IPS-15b (cell line): ENCODE measurements around the gene DAGLB.
"Not testable (repeated sequence)": the region's sequence is repeated elsewhere in the genome, so short reads cannot be mapped to it uniquely, and the experiment has no call there.

Source experiments
- H3K27me3 ChIP-seq: one replicate; pipeline ENCODE4 v1.6.1; 2013; ENCODE audit warnings: low read length; ENCODE audit not compliant: control insufficient read depth, insufficient read depth
- H3K36me3 ChIP-seq: one replicate; pipeline ENCODE4 v1.6.1; 2013; ENCODE audit warnings: low read length; ENCODE audit not compliant: control insufficient read depth, insufficient read depth
- H3K4me1 ChIP-seq: one replicate; pipeline ENCODE4 v1.6.1; 2013; ENCODE audit warnings: mild to moderate bottlenecking, low read length; ENCODE audit not compliant: control insufficient read depth, insufficient read depth
- H3K4me3 ChIP-seq: one replicate; pipeline ENCODE4 v1.5.1; 2013; ENCODE audit warnings: low read depth, low read length
- H3K9ac ChIP-seq: one replicate; pipeline ENCODE4 v1.6.1; 2013; ENCODE audit warnings: low read depth, mild to moderate bottlenecking, low read length
- H3K9me3 ChIP-seq: one replicate; pipeline ENCODE4 v1.6.1; 2013; ENCODE audit warnings: mild to moderate bottlenecking, low read length; ENCODE audit not compliant: control insufficient read depth, insufficient read depth

The DAGLB gene

DNA sequence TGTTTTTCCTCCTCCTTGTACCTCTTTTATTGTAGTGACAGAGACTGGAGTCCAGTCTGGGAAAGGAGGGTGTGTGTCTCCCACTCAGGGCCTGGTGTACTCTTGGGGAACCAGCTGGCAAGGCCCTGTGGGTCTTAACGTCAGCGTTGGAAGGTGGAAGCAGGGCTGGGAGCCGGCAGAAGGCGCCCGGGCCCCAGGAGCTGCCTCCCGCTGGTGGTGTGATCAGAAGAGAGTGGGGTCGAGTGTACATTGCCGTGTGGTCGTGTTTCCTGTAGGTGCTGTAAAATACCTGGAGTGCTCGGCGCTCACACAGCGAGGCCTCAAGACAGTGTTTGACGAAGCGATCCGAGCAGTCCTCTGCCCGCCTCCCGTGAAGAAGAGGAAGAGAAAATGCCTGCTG, 45.7 kb downstream of the DAGLB start:
- Histone ChIP-seq H3K27me3 (no peaks in the 10 kb centered on the region), H3K9me3 (no peaks in the 10 kb centered on the region), H3K4me1 (peaks cover 4% of the 10 kb centered on the region), H3K36me3 (peaks cover 23% of the 10 kb centered on the region), H3K9ac (no peak overlapping the region), H3K4me3 (no peak overlapping the region)

DNA sequence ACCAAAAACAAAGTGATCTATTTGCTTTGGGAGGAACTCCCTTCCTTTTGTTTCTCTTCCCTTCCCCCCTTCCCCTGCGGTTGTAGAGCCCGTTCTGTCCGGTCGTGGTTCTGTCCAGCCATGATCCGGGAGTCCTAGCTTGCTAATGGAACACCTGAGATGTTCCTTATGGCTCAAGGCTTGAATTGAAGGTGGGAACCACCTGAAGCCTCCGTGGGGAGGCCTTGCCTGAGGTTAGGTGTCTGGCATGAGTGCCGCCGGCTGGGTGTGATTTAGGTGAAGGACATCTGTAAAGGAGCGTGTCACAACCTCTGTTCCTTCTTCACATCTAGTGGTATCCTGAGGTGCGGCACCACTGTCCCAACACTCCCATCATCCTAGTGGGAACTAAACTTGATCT, 46.2 kb downstream of the DAGLB start:
- Histone ChIP-seq H3K36me3 (peaks cover 20% of the 10 kb centered on the region), H3K9ac (no peak overlapping the region), H3K4me1 (peaks cover 4% of the 10 kb centered on the region), H3K4me3 (no peak overlapping the region), H3K27me3 (no peaks in the 10 kb centered on the region), H3K9me3 (no peaks in the 10 kb centered on the region)

DNA sequence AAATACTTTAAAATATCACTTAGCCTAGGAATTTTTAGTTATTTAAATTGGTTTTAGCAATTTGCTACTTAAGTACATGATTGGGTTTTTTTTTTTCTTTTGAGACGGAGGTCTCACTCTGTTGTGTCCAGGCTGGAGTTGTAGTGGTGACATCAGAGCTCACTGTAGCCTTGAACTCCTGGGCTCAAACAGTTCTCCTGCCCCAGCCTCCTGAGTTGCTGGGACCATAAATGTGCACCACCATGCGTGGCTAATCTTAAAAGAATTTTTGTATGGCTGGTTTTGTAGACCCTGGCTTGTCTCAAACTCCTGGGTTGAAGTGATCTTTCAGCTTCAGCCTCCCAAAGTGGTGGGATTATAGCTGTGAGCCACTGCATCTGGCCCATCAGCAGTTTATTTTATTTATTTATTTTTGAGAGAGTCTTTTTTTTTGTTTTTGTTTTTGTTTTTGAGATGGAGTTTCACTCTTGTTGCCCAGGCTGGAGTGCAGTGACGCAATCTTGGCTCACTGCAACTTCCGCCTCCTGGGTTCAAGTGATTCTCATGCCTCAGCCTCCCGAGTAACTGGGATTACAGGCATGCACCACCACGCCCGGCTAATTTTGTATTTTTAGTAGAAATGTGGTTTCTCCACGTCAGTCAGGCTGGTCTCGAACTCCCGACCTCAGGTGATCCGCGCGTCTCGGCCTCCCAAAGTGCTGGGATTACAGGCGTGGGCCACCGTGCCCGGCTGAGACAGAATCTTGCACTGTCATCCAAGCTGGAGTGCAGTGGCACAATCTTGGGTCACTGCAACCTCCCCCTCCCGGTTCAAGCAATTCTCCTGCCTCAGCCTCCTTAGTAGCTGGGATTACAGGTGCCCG, 47.3 kb downstream of the DAGLB start:
- H3K9ac ChIP-seq, H3K9me3 ChIP-seq, H3K4me1 ChIP-seq, H3K4me3 ChIP-seq, H3K27me3 ChIP-seq: not testable (repeated sequence)
- peaks cover 18% of the 10 kb centered on the region for H3K36me3 ChIP-seq

DNA sequence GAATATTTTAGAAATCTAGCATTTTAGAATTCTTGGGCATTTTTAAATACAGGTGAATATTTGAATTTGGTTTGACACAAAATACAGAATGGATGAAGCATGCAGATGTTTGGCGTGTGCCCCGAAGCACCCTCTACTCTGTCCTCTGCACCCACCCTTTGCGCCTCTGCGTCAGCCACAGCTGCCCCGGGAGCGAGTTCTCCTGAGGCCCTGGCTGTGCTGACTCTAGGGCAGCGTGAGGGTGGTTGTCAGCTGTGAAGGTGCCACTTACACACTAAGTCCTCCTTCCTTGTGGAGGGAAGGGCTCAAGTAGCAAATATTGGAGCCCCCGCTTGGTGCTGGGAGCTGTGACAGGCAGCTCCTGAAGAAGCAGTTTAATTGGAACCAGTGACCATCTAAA, 48.4 kb downstream of the DAGLB start:
- Histone ChIP-seq H3K36me3 (peaks cover 13% of the 10 kb centered on the region), H3K4me1 (peaks cover 4% of the 10 kb centered on the region), H3K9me3 (no peaks in the 10 kb centered on the region), H3K9ac (no peak overlapping the region), H3K27me3 (no peaks in the 10 kb centered on the region), H3K4me3 (no peak overlapping the region)

DNA sequence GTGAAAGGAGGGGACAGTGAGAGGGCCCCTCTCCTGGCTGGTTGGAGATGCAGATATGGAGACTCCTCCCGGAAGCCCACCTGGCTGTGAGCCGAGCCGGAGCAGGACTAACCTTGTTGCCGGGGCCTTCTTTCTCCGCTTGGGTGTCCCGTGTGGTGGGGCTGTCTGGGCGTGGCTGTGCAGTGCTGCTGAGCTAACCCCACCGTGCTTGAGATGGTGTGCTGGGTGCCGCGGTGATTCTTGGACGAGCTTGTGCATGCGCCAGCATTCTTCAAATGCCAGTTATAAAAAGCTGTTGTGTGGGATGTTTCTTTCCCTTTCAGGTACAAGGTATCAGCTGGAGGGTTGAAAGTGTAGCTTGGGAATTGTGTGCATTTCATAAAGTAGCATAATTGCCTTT, 48.8 kb downstream of the DAGLB start:
- Histone ChIP-seq H3K9me3 (no peaks in the 10 kb centered on the region), H3K36me3 (peaks cover 12% of the 10 kb centered on the region), H3K4me1 (peaks cover 4% of the 10 kb centered on the region)

DNA sequence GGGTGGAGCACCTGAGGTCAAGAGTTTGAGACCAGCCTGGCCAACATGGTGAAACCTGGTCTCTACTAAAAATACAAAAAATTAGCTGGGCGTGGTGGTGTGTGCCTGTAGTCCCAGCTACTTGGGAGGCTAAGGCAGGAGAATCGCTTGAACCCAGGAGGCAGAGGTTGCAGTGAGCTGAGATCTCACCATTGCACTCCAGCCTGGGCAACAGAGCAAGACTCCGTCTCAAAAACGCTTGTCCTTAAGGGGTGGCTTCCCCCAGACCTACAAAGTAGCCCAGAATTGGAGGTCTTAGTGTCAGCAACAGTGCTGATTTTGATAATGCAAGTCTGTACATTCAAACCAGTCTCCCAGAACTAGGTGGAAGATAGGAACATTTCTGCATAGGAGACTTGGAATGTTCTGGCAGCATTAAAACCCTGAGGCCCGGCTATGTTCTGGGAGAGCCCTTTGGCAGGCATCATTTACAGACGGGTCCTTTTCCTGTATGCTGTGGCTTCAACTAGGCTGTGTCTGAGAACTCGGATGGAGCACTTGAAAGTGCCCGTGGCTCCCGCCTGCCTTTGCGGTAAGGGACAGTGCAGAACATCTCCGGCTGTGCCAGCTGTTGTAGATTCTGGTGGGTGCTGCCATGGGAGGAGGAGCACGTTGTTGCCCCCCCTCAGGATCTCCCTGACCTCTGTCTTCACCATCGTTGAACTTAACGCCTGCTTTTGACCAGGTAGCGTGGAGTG, 49.8 kb downstream of the DAGLB start:
- H3K4me3 ChIP-seq, H3K27me3 ChIP-seq, H3K9ac ChIP-seq, H3K4me1 ChIP-seq, H3K9me3 ChIP-seq: not testable (repeated sequence)
- H3K36me3 ChIP-seq: peaks cover 14% of the 10 kb centered on the region

More for the DNA sequence above, 48.8 kb downstream of the DAGLB start:
- Histone ChIP-seq H3K27me3 (no peaks in the 10 kb centered on the region), H3K4me3 (no peak overlapping the region), H3K9ac (no peak overlapping the region)

DNA sequence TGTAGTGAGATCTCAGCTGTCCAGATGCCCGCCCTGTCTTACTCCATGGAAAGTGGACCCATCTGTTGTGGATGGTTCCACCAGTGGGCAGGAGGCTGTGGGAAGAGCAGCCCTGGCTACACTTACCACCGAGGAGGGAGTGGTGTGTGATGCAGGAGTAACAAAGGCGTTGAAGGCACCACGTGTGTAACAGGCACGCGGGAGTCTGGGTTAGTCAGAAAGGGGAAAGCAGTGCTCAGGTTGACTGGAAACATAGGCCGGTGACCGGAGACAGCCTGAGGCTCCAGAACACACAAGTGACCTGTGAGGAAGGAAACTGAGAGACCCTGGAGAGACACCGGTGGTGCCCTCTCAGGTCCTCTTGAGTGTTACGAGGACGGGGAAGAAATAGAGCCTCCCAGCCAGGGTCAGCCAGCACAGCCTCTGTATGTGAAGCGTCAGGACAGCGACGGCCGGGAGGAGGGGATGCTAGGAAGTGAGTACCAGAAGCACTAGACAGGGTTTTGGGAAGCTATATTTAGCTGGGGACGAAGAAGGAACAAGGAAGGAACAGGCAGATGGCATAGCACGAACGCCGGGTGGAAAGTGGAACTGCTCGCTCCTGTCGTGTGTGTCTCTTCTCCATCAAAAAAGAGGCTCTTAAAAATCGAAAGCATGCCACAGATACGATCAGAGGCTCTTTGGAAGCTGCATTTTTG, 51.7 kb downstream of the DAGLB start:
- Histone ChIP-seq H3K9me3 (no peaks in the 10 kb centered on the region), H3K36me3 (peaks cover 12% of the 10 kb centered on the region), H3K4me1 (peaks cover 4% of the 10 kb centered on the region), H3K4me3 (no peak overlapping the region), H3K27me3 (no peaks in the 10 kb centered on the region), H3K9ac (no peak overlapping the region)

DNA sequence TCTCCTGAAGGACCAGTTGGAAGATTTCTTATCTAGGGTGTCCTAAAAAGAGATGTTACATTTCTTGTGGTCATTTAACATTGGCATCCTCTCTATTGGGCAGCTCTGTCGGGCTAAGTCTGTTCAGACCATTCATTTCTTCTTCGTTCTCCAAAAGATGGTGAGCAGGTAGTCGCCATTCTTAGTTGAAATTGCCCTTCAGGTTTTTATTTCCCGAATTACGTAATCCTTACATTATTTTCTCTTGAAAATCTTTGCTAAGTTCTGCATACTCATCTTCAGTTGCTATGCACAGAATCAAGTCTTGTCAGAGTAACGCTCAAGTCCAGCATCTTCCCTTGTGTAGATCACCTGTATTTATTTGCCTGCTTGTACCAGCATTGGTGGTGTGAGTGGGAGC, 53.6 kb downstream of the DAGLB start:
- Histone ChIP-seq H3K27me3 (no peaks in the 10 kb centered on the region), H3K4me1 (peaks cover 4% of the 10 kb centered on the region), H3K9me3 (no peaks in the 10 kb centered on the region), H3K4me3 (no peak overlapping the region), H3K36me3 (peaks cover 10% of the 10 kb centered on the region), H3K9ac (no peak overlapping the region)

DNA sequence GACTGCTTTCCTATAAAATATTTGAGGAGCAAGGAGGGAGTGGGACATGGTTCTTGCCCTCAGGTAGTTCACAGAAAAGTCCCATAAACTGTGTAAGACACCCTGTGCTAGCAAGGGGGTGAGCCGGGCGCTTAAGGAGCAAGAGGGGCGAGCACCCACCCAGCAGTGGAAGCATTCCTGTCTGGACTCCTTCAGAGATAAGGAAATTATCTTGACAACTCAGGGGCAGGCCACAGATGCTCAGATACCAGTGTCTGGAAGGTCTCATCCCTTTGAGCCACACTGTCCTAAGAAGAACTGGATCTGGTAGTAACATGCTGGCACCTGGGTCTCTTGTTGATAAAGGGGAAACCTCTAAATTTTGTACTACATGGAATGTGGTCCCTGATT, 54.1 kb downstream of the DAGLB start:
- no peaks in the 10 kb centered on the region for H3K9me3 ChIP-seq
- H3K4me3 ChIP-seq: no peak overlapping the region
- peaks cover 4% of the 10 kb centered on the region for H3K4me1 ChIP-seq
- no peaks in the 10 kb centered on the region for H3K27me3 ChIP-seq
- H3K36me3 ChIP-seq: peaks cover 12% of the 10 kb centered on the region
- H3K9ac ChIP-seq: no peak overlapping the region

DNA sequence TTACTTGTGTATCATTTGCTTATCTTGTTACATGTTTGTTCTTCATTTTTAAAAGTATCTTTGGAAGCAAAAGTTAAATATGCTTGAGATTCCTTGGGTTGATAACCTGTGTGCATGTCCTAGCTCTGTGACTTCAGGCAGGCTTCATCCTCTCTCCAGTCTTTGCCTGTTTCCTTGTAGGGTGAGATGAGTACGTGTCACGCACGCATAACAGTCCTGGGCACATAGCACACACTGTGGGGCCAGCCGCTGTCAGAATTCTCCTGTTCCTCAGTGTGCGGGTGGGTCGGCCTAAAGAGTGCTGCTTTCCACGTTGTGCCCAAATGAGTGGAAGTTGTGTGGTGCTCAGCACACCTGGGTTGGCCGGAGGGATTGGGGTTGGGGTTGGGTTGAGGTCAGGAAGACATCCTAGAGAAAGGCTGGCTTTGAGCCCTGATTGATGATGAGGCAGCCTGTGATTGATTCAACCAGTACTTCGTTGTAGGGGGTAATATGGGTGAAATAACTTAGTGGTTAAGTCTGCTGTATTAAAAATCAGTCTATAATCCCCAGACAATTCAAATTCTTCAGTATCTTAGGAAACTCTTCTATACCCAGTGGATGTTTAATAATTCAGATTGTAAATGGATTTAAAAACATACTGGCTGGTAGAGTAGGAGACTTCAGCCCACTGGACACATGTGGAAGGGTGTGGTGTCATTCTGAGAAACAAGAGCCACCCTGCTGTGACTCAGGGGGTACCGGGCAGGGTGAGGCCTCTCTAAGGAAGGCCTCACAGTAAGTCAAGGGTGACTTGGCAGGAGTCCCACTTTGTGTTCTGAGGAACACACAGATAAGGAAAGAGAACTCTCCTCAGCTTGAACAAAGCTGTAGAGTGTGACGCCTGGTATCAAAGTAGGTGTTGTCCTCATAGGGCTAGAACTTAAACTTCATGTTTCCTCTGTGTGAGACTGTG, 54.8 kb downstream of the DAGLB start:
- Histone ChIP-seq H3K36me3 (peaks cover 17% of the 10 kb centered on the region), H3K4me3 (no peak overlapping the region), H3K4me1 (no peaks in the 10 kb centered on the region), H3K9ac (no peak overlapping the region), H3K9me3 (no peaks in the 10 kb centered on the region), H3K27me3 (no peaks in the 10 kb centered on the region)

DNA sequence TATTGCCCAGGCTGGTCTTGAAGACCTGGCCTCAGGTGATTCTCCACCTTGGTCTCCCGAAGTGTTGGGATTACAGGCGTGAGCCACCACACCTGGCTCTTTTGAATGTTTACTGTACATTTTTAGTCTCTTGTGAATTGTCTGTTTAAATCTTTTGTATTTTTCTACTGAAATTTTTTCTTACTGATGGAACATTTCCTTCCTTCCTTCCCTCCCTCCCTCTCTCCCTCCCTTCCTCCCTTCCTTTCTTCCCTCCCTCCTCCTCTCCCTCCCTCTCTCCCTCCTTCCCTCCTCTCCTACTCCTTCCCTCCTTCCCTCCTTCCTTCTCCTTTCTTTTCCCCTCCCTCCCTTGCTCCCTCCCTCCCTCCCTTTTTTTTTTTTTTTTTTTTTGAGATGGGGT, 58.0 kb downstream of the DAGLB start:
- no peaks in the 10 kb centered on the region for H3K27me3 ChIP-seq
- no peak overlapping the region for H3K4me3 ChIP-seq
- H3K9me3 ChIP-seq: no peaks in the 10 kb centered on the region
- H3K9ac ChIP-seq: no peak overlapping the region
- peaks cover 14% of the 10 kb centered on the region for H3K4me1 ChIP-seq
- H3K36me3 ChIP-seq: peaks cover 20% of the 10 kb centered on the region
